ENCODE measurements around the gene MLXIPL. TPM values are rescaled to one million over a fixed set of nuclear protein-coding genes. Genes with fewer than 3 reads are reported as not detected.
"Not testable (repeated sequence)": the region's sequence is repeated elsewhere in the genome, so short reads cannot be mapped to it uniquely, and the experiment has no call there.

MLXIPL gene
- total RNA-seq, 2 experiments from 2014 or later: not detected

DNA sequence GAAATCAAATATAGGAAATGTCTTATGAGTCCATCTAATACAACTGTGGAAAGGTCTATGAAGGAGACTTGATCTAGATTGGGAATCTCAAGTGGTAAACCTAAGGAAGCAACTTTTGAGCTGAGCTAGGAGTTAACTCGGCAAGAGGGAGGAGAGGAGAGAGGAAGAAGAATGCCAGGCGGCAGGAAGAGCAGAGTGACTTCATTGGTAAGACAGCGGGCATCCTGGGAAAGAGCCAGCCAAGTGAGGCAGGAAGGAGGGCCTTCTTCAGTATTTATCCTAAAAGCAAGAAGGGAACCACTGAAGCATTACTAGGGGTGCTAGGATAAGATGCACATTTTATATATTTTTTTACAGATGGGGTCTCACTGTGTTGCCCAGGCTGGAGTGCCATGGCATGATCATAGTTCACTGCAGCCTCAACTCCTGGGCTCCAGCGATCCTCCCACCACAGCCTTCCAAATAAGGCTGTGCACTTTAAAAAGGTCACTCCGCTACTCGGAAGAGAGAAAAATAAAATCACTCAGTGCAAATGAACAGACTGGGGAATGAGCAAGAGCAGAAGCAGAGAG is 68.8 kb downstream of the MLXIPL start:
- POLR2A ChIA-PET: interaction anchor here (0.5 to 4.7 kb wide), 5 partner anchors 12 to 33 kb away, joined by 3 to 30 read pairs (median 16); partner anchors contain the start of gene BAZ1B
- H3K36me3 Mint-ChIP-seq: peaks cover 20% of the 10 kb centered on the region
- H3K4me1 Mint-ChIP-seq: peaks cover 34% of the 10 kb centered on the region
- peak overlapping the region; percentile 89 for H3K4me3 Mint-ChIP-seq
- H3K9me3 Mint-ChIP-seq: no peaks in the 10 kb centered on the region
- peak overlapping the region; percentile 86 for H3K27ac Mint-ChIP-seq
- H3K27me3 Mint-ChIP-seq: no peaks in the 10 kb centered on the region
- DNase-seq (no peak), ATAC-seq (ENCODE audit: low read depth) (no peak)

GRCh38 chr7:73550093-73550492 is 74.2 kb downstream of the MLXIPL start:
- Mint-ChIP-seq H3K4me1 (peaks cover 22% of the 10 kb centered on the region), H3K36me3 (peaks cover 31% of the 10 kb centered on the region)
- ATAC-seq (ENCODE audit: low read depth); H3K4me3 Mint-ChIP-seq; H3K9me3 Mint-ChIP-seq; POLR2A ChIA-PET; H3K27me3 Mint-ChIP-seq; DNase-seq; H3K27ac Mint-ChIP-seq: not testable (repeated sequence)

DNA sequence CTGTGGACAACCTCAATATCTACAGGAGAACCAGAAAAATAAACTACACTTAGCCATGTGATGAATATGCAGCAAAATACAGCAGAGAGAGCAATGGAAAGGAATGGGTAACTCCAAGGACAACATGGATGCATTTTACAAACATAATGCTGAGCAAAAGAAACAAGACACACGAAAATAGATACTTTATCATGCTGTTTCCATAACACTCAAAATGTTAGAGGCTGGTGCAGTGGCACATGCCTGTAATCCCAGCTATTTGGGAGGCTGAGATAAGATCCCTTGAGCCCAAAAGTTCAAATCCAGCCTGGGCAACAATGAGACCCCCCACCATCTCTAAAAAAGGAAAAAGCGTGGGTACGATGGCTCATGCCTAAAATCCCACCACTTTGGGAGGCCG is 75.1 kb downstream of the MLXIPL start:
- Mint-ChIP-seq H3K36me3 (peaks cover 31% of the 10 kb centered on the region), H3K4me1 (peaks cover 15% of the 10 kb centered on the region), H3K27ac (peak overlapping the region; percentile 36), H3K4me3 (no peak overlapping the region), H3K27me3 (no peaks in the 10 kb centered on the region), H3K9me3 (no peaks in the 10 kb centered on the region)
- POLR2A ChIA-PET: interaction anchor here (1.0 kb wide), 1 partner anchor 30 kb away, joined by 3 read pairs; no protein-coding TSS in a partner anchor
- DNase-seq (no peak), ATAC-seq (ENCODE audit: low read depth) (no peak)

DNA sequence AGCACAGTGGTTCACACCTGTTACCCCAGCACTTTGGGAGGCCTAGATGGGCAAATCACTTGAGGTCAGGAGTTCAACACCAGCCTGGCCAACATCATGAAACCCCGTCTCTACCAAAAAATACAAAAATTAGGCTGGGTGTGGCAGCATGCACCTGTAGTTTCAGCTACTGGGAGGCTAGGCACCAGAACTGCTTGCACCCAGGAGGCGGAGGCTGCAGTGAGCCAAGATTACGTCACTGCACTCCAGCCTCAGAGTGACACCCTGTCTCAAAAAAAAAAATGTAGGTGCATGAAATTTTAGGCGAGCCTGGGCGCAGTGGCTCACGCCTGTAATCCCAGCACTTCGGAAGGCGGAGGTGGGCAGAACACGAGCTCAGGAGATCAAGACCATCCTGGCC is 76.5 kb downstream of the MLXIPL start:
- Mint-ChIP-seq H3K4me3 (no peak overlapping the region), H3K36me3 (peaks cover 29% of the 10 kb centered on the region)
- POLR2A ChIA-PET: interaction anchor here (1.0 to 1.8 kb wide), 3 partner anchors 9 to 25 kb away, joined by 4 to 7 read pairs (median 4); partner anchors contain the start of genes BAZ1B and BCL7B

GRCh38 chr7:73544678-73545077 is 79.6 kb downstream of the MLXIPL start:
- no peak for ATAC-seq (ENCODE audit: low read depth)
- Mint-ChIP-seq H3K4me3 (no peak overlapping the region), H3K36me3 (peaks cover 26% of the 10 kb centered on the region), H3K27ac (no peak overlapping the region), H3K4me1 (peaks cover 13% of the 10 kb centered on the region), H3K9me3 (no peaks in the 10 kb centered on the region), H3K27me3 (no peaks in the 10 kb centered on the region)
- POLR2A ChIA-PET: no interaction called here
- DNase-seq: no peak

More for the DNA sequence above, 76.5 kb downstream of the MLXIPL start:
- ATAC-seq (ENCODE audit: low read depth) (no peak), DNase-seq (no peak)
- Mint-ChIP-seq H3K9me3 (no peaks in the 10 kb centered on the region), H3K4me1 (peaks cover 13% of the 10 kb centered on the region), H3K27ac (no peak overlapping the region), H3K27me3 (no peaks in the 10 kb centered on the region)

Other genes starting within 250 kb of the MLXIPL start
- gene FZD9, start 190.7 kb downstream of the MLXIPL start, total RNA-seq: under 1 TPM in 1 of 2 experiments, not detected in 1; 0.11 TPM
- gene BAZ1B, start 102.2 kb downstream of the MLXIPL start, total RNA-seq: 10 to 100 TPM; 90.5 to 93.0 TPM
- gene BCL7B, start 66.8 kb downstream of the MLXIPL start, total RNA-seq: 10 to 100 TPM; 64.1 to 71.9 TPM
- 10 to 100 TPM; 21.3 to 25.0 TPM for gene TBL2, start 45.9 kb downstream of the MLXIPL start, total RNA-seq
- under 1 TPM; 0.45 to 0.86 TPM for gene VPS37D, start 43.3 kb upstream of the MLXIPL start, total RNA-seq
- gene DNAJC30, start 58.9 kb upstream of the MLXIPL start, total RNA-seq: 10 to 100 TPM; 10.0 to 10.7 TPM
- 10 to 100 TPM; 58.7 to 64.1 TPM for gene BUD23, start 59.1 kb upstream of the MLXIPL start, total RNA-seq
- 1 to 10 TPM; 8.0 to 9.9 TPM for gene STX1A, start 95.1 kb upstream of the MLXIPL start, total RNA-seq
- gene ABHD11, start 114.3 kb upstream of the MLXIPL start, total RNA-seq: 10 to 100 TPM; 23.4 to 24.7 TPM
- gene CLDN3, start 145.7 kb upstream of the MLXIPL start, total RNA-seq: not detected
- under 1 TPM; 0.17 to 0.25 TPM for gene CLDN4, start 206.5 kb upstream of the MLXIPL start, total RNA-seq
- gene METTL27, start 218.0 kb upstream of the MLXIPL start, total RNA-seq: under 1 TPM; 0.69 to 0.74 TPM
- not detected for gene TMEM270, start 236.6 kb upstream of the MLXIPL start, total RNA-seq

Measured in activated naive CD8-positive, alpha-beta T cell treated with anti-CD3 and anti-CD28 coated beads, Interleukin-2, amount 10 ng/mL, durations not matched to agents 7 days and 5 days (primary cell).